NCI-H2196 treated with DMSO at 0.1 percent for 48 hours (cell line): ENCODE data around the gene CAPG.

ENCODE experiments used
- DNase-seq: peaks from one replicate; lab custom pipeline; 2025; ENCODE audit not compliant: unreplicated experiment; lab: John Stamatoyannopoulos, UW

Gene CAPG

GRCh38 chr2:85438201-85439024 lies 28.2 kb upstream of the CAPG start:
- DNase-seq: no peak

- DNase-seq: peak; percentile 57
These were observed 27.5 kb upstream of the CAPG start for GRCh38 chr2:85437488-85438200.

GRCh38 chr2:85436836-85437487 lies 26.8 kb upstream of the CAPG start:
- DNase-seq: no peak

- DNase-seq: no peak
These were observed 26.0 kb upstream of the CAPG start for GRCh38 chr2:85435981-85436835.

GRCh38 chr2:85435220-85435958 lies 25.2 kb upstream of the CAPG start:
- DNase-seq: no peak

- no peak for DNase-seq
These were observed 24.5 kb upstream of the CAPG start for GRCh38 chr2:85434696-85435095.

- peak; percentile 69 for DNase-seq
These were observed 23.4 kb upstream of the CAPG start for GRCh38 chr2:85433511-85434089.

- no peak for DNase-seq
These were observed 21.5 kb upstream of the CAPG start for GRCh38 chr2:85431570-85432205.

- no peak for DNase-seq
These were observed 20.8 kb upstream of the CAPG start for GRCh38 chr2:85430752-85431569.

GRCh38 chr2:85429924-85430289 lies 19.7 kb upstream of the CAPG start:
- DNase-seq: no peak

GRCh38 chr2:85429213-85429923 lies 19.2 kb upstream of the CAPG start:
- no peak for DNase-seq

- DNase-seq: no peak
These were observed 18.2 kb upstream of the CAPG start for GRCh38 chr2:85428343-85428881.

GRCh38 chr2:85427300-85427835 lies 17.2 kb upstream of the CAPG start:
- DNase-seq: no peak

- no peak for DNase-seq
These were observed 15.4 kb upstream of the CAPG start for GRCh38 chr2:85425588-85425987.

- no peak for DNase-seq
These were observed 13.4 kb upstream of the CAPG start for GRCh38 chr2:85423525-85423924.

- no peak for DNase-seq
These were observed 11.9 kb upstream of the CAPG start for GRCh38 chr2:85422072-85422457.

- peak; percentile 44 for DNase-seq
These were observed 11.3 kb upstream of the CAPG start for GRCh38 chr2:85421260-85422071.
